ENCODE results near the gene TNS3.

TNS3 gene

GRCh38 chr7:47233996-47234395, 347.9 kb downstream of the TNS3 start:
- no peak for DNase-seq

GRCh38 chr7:47232751-47233412, 349.0 kb downstream of the TNS3 start:
- no peak for DNase-seq

GRCh38 chr7:47231627-47232026, 350.3 kb downstream of the TNS3 start:
- DNase-seq = no peak

GRCh38 chr7:47231032-47231431, 350.9 kb downstream of the TNS3 start:
- no peak for DNase-seq

- no peak for DNase-seq
These were observed 353.4 kb downstream of the TNS3 start for GRCh38 chr7:47228386-47229014.

GRCh38 chr7:47227762-47228177, 354.1 kb downstream of the TNS3 start:
- DNase-seq = no peak

- DNase-seq = no peak
These were observed 355.2 kb downstream of the TNS3 start for GRCh38 chr7:47226696-47227095.

DNA sequence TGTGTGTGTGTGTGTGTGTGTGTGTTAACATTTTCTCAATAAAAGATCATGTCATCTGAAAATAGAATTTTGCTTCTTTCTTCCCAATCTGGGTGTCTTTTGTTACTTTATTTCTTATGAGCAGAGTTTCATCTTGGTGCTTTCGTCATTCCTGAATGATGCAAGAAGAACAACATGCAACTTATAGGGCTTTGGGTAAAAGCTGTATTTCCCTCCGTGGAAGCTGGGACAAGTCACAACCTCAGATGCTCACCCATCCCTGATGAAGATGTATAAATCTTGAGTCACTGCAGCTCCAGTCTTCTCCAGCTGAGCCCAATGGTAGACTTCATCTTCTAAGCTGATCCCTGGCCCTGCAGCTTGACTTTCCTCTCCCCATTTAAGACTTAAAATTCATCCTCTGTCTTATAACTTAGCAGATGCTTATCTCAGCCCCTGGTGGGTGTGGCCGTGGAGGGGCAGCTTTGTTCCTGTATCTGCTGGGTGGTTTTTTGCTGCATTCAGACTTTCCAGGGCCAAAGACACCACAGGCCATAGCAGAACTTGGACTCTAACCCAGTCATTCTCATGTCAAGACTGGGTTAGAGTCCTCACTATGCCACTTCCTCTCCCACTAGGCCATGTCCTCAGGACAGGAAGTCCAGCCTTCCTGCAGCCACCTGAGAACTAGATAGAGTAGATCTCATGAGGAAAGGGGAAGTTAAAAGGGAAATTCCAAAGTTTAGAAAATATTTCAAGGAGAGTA, 356.4 kb downstream of the TNS3 start:
- no peak for DNase-seq
